GM21360 (cell line): ENCODE results near the gene VKORC1.

Source experiments
- ATAC-seq: cut with Tn5 transposase; IDR thresholded peaks from one replicate; pipeline ENCODE4 v1.9.1; 2021; ENCODE audit warnings: mild to moderate bottlenecking, moderate library complexity; ENCODE audit not compliant: unreplicated experiment

Gene VKORC1

DNA sequence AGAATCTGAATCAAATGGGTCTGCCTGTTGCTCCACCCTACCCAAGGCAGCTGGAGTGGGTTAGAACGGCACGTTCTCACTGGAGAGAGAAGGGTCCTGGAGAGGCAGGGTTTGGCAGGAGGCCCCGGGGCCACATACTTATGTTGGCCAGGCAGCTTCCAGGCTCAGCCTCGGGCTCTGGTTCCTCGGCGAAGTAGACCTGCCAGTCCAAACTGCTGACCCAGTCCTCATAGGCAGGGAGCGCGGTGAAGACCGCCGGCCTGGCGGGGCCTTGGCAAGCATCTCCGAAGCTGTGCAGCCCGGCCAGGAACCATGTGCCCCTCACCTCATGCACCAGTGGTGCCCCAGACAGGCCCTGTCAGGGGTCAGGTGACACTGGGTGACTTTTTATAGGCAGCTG lies 10.6 kb downstream of the VKORC1 start:
- no peak for ATAC-seq

GRCh38 chr16:31083556-31083955 lies 11.0 kb downstream of the VKORC1 start:
- no peak for ATAC-seq

DNA sequence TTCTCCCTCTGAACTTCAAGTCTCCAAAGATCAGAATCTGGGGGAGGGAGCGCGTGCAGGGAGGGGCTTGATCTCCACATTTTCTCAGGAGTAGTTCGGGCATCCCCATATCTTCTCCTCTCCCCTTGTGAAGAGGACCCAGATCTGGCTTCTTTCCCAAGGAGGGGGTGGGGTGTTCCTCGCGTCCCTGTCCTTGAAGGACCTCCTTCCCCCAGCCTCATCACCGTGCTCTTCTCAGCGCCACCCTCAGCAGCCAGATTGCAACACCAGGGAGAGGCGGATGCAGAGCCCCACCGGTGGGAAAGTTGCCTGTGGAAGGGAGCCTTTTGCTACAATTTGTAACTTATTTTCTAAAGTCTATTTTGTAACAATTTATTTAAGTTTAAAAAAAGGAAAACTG lies 11.5 kb downstream of the VKORC1 start:
- no peak for ATAC-seq

GRCh38 chr16:31082368-31083045 lies 12.1 kb downstream of the VKORC1 start:
- no peak for ATAC-seq

- no peak for ATAC-seq
Observed at GRCh38 chr16:31081428-31082351, 12.9 kb downstream of the VKORC1 start.

- no peak for ATAC-seq
Observed at GRCh38 chr16:31080756-31081419, 13.7 kb downstream of the VKORC1 start.

DNA sequence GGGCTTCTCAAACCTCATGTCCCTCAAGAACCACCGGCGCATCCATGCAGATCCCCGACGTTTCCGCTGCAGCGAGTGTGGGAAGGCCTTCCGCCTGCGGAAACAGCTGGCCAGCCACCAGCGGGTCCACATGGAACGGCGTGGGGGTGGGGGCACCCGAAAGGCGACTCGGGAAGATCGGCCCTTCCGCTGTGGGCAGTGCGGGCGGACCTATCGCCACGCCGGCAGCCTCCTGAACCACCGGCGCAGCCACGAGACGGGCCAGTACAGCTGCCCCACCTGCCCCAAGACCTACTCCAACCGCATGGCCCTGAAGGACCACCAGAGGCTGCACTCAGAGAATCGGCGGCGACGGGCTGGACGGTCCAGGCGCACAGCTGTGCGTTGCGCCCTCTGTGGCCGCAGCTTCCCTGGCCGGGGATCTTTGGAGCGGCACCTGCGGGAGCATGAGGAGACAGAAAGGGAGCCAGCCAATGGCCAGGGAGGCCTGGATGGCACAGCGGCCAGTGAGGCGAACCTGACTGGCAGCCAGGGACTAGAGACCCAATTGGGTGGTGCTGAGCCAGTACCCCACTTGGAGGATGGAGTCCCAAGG lies 14.5 kb downstream of the VKORC1 start:
- no peak for ATAC-seq

- no peak for ATAC-seq
Observed at GRCh38 chr16:31079342-31079944, 15.2 kb downstream of the VKORC1 start.

DNA sequence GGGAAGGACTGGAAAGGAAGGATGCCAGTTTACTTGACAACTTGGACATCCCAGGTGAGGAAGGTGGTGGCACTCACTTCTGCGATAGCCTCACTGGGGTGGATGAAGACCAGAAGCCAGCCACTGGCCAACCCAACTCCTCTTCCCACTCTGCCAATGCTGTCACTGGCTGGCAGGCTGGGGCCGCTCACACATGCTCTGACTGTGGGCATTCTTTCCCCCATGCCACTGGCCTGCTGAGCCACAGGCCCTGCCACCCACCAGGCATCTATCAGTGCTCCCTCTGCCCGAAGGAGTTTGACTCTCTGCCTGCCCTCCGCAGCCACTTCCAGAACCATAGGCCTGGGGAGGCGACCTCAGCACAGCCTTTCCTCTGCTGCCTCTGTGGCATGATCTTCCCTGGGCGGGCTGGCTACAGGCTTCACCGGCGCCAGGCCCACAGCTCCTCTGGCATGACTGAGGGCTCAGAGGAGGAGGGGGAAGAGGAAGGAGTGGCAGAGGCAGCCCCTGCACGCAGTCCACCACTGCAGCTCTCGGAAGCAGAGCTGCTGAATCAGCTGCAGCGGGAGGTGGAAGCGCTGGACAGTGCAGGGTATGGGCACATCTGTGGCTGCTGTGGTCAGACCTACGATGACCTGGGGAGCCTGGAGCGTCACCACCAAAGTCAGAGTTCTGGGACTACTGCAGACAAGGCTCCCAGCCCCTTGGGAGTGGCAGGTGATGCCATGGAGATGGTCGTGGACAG lies 15.8 kb downstream of the VKORC1 start:
- ATAC-seq, result no peak

DNA sequence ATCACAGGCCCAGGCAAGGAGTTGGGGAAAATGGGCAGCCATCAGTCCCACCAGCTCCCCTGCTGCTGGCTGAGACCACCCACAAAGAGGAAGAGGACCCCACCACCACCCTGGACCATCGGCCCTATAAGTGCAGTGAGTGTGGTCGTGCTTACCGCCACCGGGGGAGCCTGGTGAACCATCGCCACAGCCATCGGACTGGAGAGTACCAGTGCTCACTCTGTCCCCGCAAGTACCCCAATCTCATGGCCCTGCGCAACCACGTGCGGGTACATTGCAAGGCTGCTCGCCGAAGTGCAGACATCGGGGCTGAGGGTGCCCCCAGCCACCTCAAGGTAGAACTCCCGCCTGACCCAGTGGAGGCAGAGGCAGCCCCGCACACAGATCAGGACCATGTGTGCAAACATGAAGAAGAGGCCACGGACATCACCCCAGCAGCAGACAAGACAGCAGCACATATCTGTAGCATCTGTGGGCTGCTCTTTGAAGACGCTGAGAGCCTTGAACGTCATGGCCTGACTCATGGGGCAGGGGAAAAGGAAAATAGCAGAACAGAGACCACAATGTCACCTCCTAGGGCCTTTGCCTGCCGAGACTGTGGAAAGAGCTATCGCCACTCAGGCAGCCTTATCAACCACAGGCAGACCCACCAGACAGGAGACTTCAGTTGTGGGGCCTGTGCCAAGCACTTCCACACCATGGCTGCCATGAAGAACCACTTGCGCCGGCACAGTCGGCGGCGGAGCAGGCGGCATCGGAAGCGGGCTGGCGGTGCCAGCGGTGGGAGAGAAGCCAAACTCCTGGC lies 16.8 kb downstream of the VKORC1 start:
- no peak for ATAC-seq

DNA sequence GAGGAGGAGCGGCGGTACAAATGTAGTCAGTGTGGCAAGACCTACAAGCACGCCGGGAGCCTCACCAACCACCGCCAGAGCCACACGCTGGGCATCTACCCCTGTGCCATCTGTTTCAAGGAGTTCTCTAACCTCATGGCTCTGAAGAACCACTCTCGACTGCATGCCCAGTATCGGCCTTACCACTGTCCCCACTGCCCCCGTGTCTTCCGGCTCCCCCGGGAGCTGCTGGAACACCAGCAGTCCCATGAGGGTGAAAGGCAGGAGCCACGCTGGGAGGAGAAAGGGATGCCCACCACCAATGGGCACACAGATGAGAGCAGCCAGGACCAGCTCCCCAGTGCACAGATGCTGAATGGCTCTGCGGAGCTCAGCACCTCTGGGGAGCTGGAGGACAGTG lies 17.6 kb downstream of the VKORC1 start:
- no peak for ATAC-seq

- ATAC-seq, result no peak
Observed at GRCh38 chr16:31076319-31076718, 18.3 kb downstream of the VKORC1 start.

DNA sequence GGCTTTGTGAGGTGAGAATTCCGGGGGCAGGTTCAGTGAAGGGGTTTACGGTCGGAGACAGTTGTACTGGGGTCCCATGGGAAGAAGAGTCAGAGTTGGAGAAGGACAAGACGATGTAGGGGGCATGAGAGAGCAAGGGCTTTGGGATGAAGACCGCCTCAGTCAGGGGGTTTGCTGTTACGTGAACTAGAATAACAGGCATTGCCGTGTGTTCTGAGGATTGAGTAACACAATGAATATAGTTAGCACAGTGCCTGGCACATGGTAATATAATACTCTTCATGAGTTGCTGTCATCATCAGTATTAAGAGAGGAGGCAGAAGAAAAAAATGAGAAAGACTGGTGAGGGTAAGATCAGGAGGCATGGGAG lies 19.8 kb downstream of the VKORC1 start:
- ATAC-seq, result no peak

GRCh38 chr16:31073970-31074813 lies 20.4 kb downstream of the VKORC1 start, which contains the start of the genes ZNF646 and ZNF668:
Gene ZNF646 (plus strand): TSS chr16:31074422. CDS start chr16:31076325, 1,903 bp downstream.
Gene ZNF668 (minus strand): TSS chr16:31074240. CDS start chr16:31064459, 9,781 bp downstream.
- ATAC-seq, result peak; percentile 62

DNA sequence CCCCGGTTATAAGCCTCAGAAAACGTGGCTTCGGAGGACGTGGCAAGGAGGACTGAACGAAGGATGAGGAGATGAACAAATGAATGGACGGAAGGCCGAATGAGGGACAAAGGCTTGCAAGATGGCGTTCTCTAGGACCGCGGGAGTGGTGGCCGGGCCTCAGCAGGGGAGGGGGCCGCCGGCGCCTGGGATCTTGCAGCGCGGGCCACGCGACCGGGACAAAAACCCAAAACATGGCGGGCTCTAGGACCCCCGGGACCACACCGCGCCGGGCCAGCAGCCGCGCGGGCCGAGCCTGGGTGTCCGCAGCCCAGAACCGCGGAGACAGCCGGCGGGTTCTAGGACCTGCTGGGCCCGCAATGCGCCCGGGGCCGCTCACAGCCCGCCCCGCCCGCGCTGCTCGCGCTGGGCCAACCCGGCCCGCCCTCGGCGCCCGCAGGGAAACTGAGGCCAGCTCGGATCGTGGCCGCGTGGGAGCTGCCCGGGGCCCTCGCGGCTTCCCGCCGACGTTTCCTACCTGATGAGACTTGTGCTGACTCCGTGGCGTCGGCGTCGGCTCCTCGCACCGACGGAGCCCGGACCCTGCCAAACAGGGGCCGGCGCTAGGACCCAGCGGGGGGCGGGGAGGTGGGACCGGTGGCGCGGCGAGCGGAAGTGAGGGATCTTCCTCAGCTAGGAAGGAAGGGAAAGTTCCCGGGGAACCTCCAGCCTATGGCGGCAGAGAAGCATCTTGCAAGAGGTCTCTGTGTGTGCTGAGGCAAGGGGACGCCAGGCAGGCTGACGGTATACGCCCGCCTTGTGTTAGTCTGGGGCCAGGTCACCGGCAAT lies 21.2 kb downstream of the VKORC1 start:
- ATAC-seq, result peak; percentile 37

DNA sequence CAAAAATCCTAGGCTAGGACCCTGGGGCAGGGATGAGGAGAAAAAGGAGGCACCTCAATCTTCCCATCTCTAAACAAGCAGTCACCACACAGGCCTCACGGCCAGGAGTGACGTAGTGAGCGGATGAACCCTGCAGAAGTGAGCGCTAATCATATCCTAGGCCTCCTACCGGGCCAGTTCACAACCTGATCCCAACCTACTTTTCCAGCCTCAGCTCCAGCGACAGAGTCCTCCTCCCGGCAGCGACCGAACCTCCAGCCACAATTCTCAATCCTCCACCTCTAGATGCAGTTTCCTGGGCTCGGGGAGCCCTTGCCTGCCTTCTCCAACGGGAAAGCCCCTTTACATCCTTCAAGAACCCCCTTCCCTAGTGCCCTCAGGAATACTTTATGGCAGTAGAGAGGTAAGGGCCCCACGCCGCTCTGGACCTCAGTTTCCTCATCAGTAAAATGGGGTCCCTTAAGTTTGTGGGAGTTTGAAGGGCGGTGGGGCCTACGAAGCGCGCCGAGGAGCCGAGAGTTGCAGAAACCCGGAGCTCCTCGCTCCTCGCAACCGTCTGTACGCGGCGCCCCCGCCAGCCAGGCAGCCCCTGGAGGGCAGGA lies 22.0 kb downstream of the VKORC1 start:
- ATAC-seq, result no peak

DNA sequence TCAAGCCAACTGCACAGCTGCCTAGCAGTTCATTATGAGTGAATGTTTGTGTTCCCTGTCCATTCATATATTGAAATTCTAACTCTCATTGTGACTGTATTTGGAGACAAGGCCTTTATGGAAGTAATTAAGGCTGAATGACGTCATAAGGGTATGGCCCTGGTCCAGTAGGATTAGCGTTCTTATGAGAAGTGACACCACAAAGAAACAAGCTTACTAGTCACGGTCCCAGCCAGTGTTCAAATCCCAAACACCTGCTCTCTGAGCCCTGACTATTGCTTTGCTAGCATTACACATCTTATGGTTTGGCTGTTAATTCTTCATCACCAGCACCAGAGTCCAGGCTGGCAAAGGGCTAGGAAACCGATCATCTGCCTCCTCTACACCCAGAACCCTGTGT lies 22.7 kb downstream of the VKORC1 start:
- no peak for ATAC-seq
